ENCODE data around the gene BICC1. TPM values are rescaled to one million over a fixed set of nuclear protein-coding genes. Genes with fewer than 3 reads are reported as not detected.

Gene BICC1
- polyA plus RNA-seq, 1 experiment: 25.6 TPM

DNA sequence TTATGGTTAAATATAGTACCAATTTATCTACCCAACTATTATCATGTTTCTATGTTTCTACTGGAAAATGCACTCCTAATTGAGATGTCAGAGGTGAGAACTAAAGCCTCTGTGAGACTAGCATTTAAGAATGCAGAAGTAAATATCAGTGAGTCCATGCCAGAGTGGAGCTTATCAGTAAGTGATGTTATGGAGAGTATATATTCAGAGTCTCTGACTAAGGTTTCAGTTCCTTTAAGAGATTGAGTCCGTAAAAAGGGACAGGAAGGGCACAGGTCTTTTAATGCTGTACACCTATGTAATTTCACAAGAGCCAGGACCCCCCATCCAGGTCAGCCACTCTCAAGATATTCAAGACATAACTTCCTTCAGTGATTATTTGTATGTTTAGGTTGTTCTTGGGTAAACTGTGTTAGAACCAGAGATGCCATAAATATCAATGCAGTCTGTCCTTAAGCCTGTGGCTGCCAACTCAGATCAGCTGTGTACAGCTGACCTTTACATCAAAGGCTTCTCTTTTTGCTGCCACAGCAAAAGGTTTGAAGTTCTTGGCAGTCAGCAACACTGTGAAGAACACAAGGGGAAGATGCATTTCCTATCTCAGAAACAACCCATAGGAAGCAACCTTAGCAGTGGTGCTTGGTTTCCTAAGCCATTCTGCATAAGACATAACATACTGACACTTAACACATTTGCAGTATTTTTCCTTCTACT lies 244.8 kb downstream of the BICC1 start:
- H3K9me3 ChIP-seq (ENCODE audit: control insufficient read depth, insufficient read depth, low read length): no peaks in the 10 kb centered on the region
- TF ChIP-seq, protein P1, sequence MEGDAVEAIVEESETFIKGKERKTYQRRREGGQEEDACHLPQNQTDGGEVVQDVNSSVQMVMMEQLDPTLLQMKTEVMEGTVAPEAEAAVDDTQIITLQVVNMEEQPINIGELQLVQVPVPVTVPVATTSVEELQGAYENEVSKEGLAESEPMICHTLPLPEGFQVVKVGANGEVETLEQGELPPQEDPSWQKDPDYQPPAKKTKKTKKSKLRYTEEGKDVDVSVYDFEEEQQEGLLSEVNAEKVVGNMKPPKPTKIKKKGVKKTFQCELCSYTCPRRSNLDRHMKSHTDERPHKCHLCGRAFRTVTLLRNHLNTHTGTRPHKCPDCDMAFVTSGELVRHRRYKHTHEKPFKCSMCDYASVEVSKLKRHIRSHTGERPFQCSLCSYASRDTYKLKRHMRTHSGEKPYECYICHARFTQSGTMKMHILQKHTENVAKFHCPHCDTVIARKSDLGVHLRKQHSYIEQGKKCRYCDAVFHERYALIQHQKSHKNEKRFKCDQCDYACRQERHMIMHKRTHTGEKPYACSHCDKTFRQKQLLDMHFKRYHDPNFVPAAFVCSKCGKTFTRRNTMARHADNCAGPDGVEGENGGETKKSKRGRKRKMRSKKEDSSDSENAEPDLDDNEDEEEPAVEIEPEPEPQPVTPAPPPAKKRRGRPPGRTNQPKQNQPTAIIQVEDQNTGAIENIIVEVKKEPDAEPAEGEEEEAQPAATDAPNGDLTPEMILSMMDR (IDR thresholded peaks at IDR 0.05; ENCODE audit: low read depth, low read length): no peak
- ChIA-PET POLR2A (no interaction called here), CTCF (no interaction called here)
- no peak overlapping the region for H3K27ac ChIP-seq (ENCODE audit: low read depth, low read length)
- H3K4me3 ChIP-seq (ENCODE audit: low read depth, low read length): no peak overlapping the region
- no peak for DNase-seq (ENCODE audit: low read depth, low spot score)
- H3K27me3 ChIP-seq (ENCODE audit: control insufficient read depth, insufficient read depth, low read length): no peaks in the 10 kb centered on the region

DNA sequence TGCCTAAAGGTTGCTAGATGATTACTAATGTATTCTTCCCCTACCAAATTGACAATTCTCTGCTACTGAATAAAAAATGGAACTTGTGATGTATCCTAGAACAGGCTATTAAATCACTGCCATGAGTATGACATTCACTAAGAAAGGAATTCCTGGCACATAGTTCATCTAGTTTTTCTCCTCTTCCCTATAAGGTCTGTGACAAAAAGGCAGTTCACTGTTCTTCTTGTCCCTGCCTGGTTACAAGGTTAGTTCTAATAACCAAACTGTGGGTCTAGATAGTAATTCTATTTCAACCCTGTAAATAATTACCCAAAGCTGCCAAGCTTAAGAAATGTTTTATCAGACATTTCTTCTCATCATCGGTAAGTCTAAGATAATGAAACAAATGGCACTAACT lies 245.6 kb downstream of the BICC1 start:
- no peaks in the 10 kb centered on the region for H3K9me3 ChIP-seq (ENCODE audit: control insufficient read depth, insufficient read depth, low read length)
- DNase-seq (ENCODE audit: low read depth, low spot score): no peak

DNA sequence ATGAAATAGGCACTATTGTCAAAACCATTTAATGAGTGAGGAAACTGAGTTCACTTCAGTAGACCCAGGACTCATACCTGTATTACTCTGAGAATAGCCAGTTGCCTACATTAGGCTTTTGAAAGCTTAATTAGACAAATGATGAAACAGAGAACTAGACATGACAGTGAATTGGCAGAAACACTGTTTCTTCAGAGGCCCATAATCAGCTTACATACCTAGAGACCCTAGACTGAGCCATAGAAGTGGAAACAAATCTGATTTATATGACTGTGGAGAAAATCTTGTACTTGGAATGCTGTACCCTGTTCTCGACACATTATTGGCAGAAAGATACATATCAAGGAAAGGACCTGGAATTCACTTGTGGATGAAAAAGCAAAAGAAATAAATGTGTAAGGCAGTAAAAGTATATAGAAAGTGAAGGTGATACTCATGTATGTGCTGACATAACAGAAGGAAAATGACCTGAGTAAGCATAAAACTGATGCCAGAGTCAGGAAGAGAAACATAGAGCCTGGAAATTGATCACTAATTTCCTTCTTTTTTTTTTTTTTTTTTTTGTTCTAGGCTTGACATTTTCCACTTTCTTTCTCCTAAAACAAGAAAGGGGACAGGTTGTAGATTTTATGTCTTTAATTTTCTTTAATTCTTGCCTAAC lies 251.5 kb downstream of the BICC1 start:
- H3K9me3 ChIP-seq (ENCODE audit: control insufficient read depth, insufficient read depth, low read length): peaks cover 2% of the 10 kb centered on the region; the same call in 1 of the 2 replicates
- ChIA-PET CTCF (no interaction called here), POLR2A (no interaction called here)
- DNase-seq (ENCODE audit: low read depth, low spot score): no peak
- H3K27me3 ChIP-seq (ENCODE audit: control insufficient read depth, insufficient read depth, low read length): no peaks in the 10 kb centered on the region
- TF ChIP-seq, protein P1 (IDR thresholded peaks at IDR 0.05; ENCODE audit: low read depth, low read length): no peak
- H3K27ac ChIP-seq (ENCODE audit: low read depth, low read length): no peak overlapping the region
- no peak overlapping the region for H3K4me3 ChIP-seq (ENCODE audit: low read depth, low read length)

More for the DNA sequence above, 245.6 kb downstream of the BICC1 start:
- Histone ChIP-seq H3K4me3 (ENCODE audit: low read depth, low read length) (no peak overlapping the region), H3K27ac (ENCODE audit: low read depth, low read length) (no peak overlapping the region), H3K27me3 (ENCODE audit: control insufficient read depth, insufficient read depth, low read length) (no peaks in the 10 kb centered on the region)
- TF ChIP-seq, protein P1 (IDR thresholded peaks at IDR 0.05; ENCODE audit: low read depth, low read length): no peak
- ChIA-PET POLR2A (no interaction called here), CTCF (interaction anchor here (0.7 to 1.1 kb wide), 2 partner anchors 18 to 344 kb away, joined by 3 to 4 read pairs; no protein-coding TSS in a partner anchor)

DNA sequence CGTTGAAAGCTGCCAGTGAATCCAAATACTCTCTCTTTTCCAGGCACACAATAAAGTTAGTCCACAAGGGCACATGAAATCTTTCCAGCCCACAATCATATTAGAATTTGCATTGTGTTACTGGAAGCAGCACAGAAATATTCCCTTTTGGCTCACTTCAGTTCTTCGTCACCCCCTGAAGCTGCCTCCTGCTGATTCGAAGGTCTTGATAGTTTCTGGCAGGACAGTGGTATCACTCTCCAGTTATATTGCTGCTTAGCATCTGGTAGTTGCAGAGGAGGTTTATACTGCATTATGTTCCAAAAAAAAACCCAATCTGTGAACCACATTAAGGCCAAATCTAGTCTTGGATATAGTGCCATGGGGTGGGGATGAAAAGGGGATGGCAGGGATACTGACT lies 253.2 kb downstream of the BICC1 start:
- ChIA-PET CTCF (no interaction called here), POLR2A (no interaction called here)
- no peak for DNase-seq (ENCODE audit: low read depth, low spot score)

More for the DNA sequence above, 253.2 kb downstream of the BICC1 start:
- Histone ChIP-seq H3K27me3 (ENCODE audit: control insufficient read depth, insufficient read depth, low read length) (no peaks in the 10 kb centered on the region), H3K4me3 (ENCODE audit: low read depth, low read length) (no peak overlapping the region), H3K27ac (ENCODE audit: low read depth, low read length) (no peak overlapping the region), H3K9me3 (ENCODE audit: control insufficient read depth, insufficient read depth, low read length) (peaks cover 2% of the 10 kb centered on the region; the same call in 1 of the 2 replicates)
- TF ChIP-seq, protein P1 (IDR thresholded peaks at IDR 0.05; ENCODE audit: low read depth, low read length): no peak
